ENCODE data around the gene CPNE6. TPM values are rescaled to one million over a fixed set of nuclear protein-coding genes. Genes with fewer than 3 reads are reported as not detected.
"Not testable (repeated sequence)": the region's sequence is repeated elsewhere in the genome, so short reads cannot be mapped to it uniquely, and the experiment has no call there.

The CPNE6 gene
- total RNA-seq, 8 experiments from 2014 or later, result 0.54 to 3.3 (median 1.2) TPM

- H3K27ac ChIP-seq, result no peak overlapping the region
- in situ Hi-C loops (cut with MboI; ENCODE audit: low pct_unique_long_range_greater_than_20kb in 2 of 9, low sequenced_read_pairs in 9 of 9, unreplicated experiment in 9 of 9), result no loop called here
- WGBS, 10 experiments, result 0 to 83% (median 35%) methylated on average over 1 to 3 of the region's 5 CpGs; no CpG with 5 or more reads in 3 of the 10 experiments
- no peaks in the 10 kb centered on the region for H3K4me1 ChIP-seq (replicated peaks in 1 of 2)
- H3K4me3 ChIP-seq, result no peak overlapping the region
- no peak for ATAC-seq (replicated peaks in 6 of 8)
Measured at GRCh38 chr14:24042746-24043145, 28.6 kb upstream of the CPNE6 start.

GRCh38 chr14:24049002-24049401 lies 22.4 kb upstream of the CPNE6 start:
- ATAC-seq (replicated peaks in 6 of 8); H3K27ac ChIP-seq; H3K4me3 ChIP-seq; in situ Hi-C loops (cut with MboI; ENCODE audit: low pct_unique_long_range_greater_than_20kb in 2 of 9, low sequenced_read_pairs in 9 of 9, unreplicated experiment in 9 of 9): not testable (repeated sequence)
- H3K4me1 ChIP-seq (replicated peaks in 1 of 2), result peaks cover 9 to 12% of the 10 kb centered on the region in 2 donors
- 83% methylated on average over 1 of the region's 2 CpGs; no CpG with 5 or more reads in 9 of the 10 experiments for WGBS, 10 experiments

- H3K27ac ChIP-seq; ATAC-seq (replicated peaks in 6 of 8); in situ Hi-C loops (cut with MboI; ENCODE audit: low pct_unique_long_range_greater_than_20kb in 2 of 9, low sequenced_read_pairs in 9 of 9, unreplicated experiment in 9 of 9): not testable (repeated sequence)
- peaks cover 9 to 12% of the 10 kb centered on the region in 2 donors for H3K4me1 ChIP-seq (replicated peaks in 1 of 2)
- WGBS, 10 experiments, result 63 to 100% (median 100%) methylated on average over 1 to 4 of the region's 8 CpGs; no CpG with 5 or more reads in 6 of the 10 experiments
- H3K4me3 ChIP-seq, result peak overlapping the region in 2 of 5 donors; percentile 55 to 69
Measured at GRCh38 chr14:24050753-24051152, 20.6 kb upstream of the CPNE6 start.

GRCh38 chr14:24051176-24051788 lies 20.1 kb upstream of the CPNE6 start:
- in situ Hi-C loops (cut with MboI; ENCODE audit: low pct_unique_long_range_greater_than_20kb in 2 of 9, low sequenced_read_pairs in 9 of 9, unreplicated experiment in 9 of 9), result no loop called here
- Histone ChIP-seq H3K4me1 (replicated peaks in 1 of 2) (peaks cover 9 to 12% of the 10 kb centered on the region in 2 donors), H3K27ac (peak overlapping the region; percentile 83 to 89), H3K4me3 (peak overlapping the region; percentile 55 to 91 (median 60))
- ATAC-seq (replicated peaks in 6 of 8), result peak; percentile 48 to 67 (median 60)
- 0 to 50% (median 16%) methylated on average over 2 to 3 of the region's 20 CpGs; no CpG with 5 or more reads in 6 of the 10 experiments for WGBS, 10 experiments

- H3K27ac ChIP-seq, result peak within 1 kb of the TSS; percentile 83 to 89
Measured at GRCh38 chr14:24051789-24052655, 19.3 kb upstream of the CPNE6 start, which contains the start of gene CARMIL3. Gene CARMIL3 (plus strand): TSS chr14:24052009. CDS start chr14:24052154, 145 bp downstream.

GRCh38 chr14:24052656-24053547 lies 18.5 kb upstream of the CPNE6 start:
- peak in 2 of 8 experiments; percentile 16 to 20 for ATAC-seq (replicated peaks in 6 of 8)
- peak overlapping the region; percentile 83 to 89 for H3K27ac ChIP-seq
- in situ Hi-C loops (cut with MboI; ENCODE audit: low pct_unique_long_range_greater_than_20kb in 2 of 9, low sequenced_read_pairs in 9 of 9, unreplicated experiment in 9 of 9), result no loop called here
- H3K4me1 ChIP-seq (replicated peaks in 1 of 2), result peaks cover 9 to 12% of the 10 kb centered on the region in 2 donors
- WGBS, 10 experiments, result 17 to 100% (median 74%) methylated on average over 1 to 7 of the region's 20 CpGs; no CpG with 5 or more reads in 4 of the 10 experiments
- peak overlapping the region; percentile 55 to 91 (median 60) for H3K4me3 ChIP-seq

More at GRCh38 chr14:24051789-24052655, 19.3 kb upstream of the CPNE6 start, which contains the start of gene CARMIL3:
- 0 to 20% (median 1%) methylated on average over 1 to 10 of the region's 92 CpGs; no CpG with 5 or more reads in 6 of the 10 experiments for WGBS, 10 experiments
- H3K4me3 ChIP-seq, result peak within 1 kb of the TSS; percentile 55 to 91 (median 60)
- in situ Hi-C loops (cut with MboI; ENCODE audit: low pct_unique_long_range_greater_than_20kb in 2 of 9, low sequenced_read_pairs in 9 of 9, unreplicated experiment in 9 of 9), result no loop called here
- ATAC-seq (replicated peaks in 6 of 8), result peak; percentile 71 to 89 (median 86)
- peaks cover 9 to 12% of the 10 kb centered on the region in 2 donors for H3K4me1 ChIP-seq (replicated peaks in 1 of 2)

- Histone ChIP-seq H3K27ac (no peak overlapping the region), H3K4me3 (no peak overlapping the region), H3K4me1 (replicated peaks in 1 of 2) (peaks cover 13 to 15% of the 10 kb centered on the region in 2 donors)
- in situ Hi-C loops (cut with MboI; ENCODE audit: low pct_unique_long_range_greater_than_20kb in 2 of 9, low sequenced_read_pairs in 9 of 9, unreplicated experiment in 9 of 9), result no loop called here
- no peak for ATAC-seq (replicated peaks in 6 of 8)
- 41 to 100% (median 88%) methylated on average over 1 to 4 of the region's 10 CpGs; no CpG with 5 or more reads in 3 of the 10 experiments for WGBS, 10 experiments
Measured at GRCh38 chr14:24053548-24054323, 17.6 kb upstream of the CPNE6 start.

- Histone ChIP-seq H3K4me1 (replicated peaks in 1 of 2) (peaks cover 15 to 17% of the 10 kb centered on the region in 2 donors), H3K4me3 (no peak overlapping the region), H3K27ac (no peak overlapping the region)
- in situ Hi-C loops (cut with MboI; ENCODE audit: low pct_unique_long_range_greater_than_20kb in 2 of 9, low sequenced_read_pairs in 9 of 9, unreplicated experiment in 9 of 9), result no loop called here
- ATAC-seq (replicated peaks in 6 of 8), result no peak
- 80 to 89% (median 81%) methylated on average over 3 to 6 of the region's 6 CpGs; no CpG with 5 or more reads in 7 of the 10 experiments for WGBS, 10 experiments
Measured at GRCh38 chr14:24054324-24054641, 17.1 kb upstream of the CPNE6 start.

GRCh38 chr14:24054646-24055045 lies 16.7 kb upstream of the CPNE6 start:
- no peak for ATAC-seq (replicated peaks in 6 of 8)
- H3K4me1 ChIP-seq (replicated peaks in 1 of 2), result peaks cover 15 to 17% of the 10 kb centered on the region in 2 donors
- in situ Hi-C loops (cut with MboI; ENCODE audit: low pct_unique_long_range_greater_than_20kb in 2 of 9, low sequenced_read_pairs in 9 of 9, unreplicated experiment in 9 of 9), result no loop called here
- 20 to 100% (median 76%) methylated on average over 1 to 6 of the region's 9 CpGs; no CpG with 5 or more reads in 6 of the 10 experiments for WGBS, 10 experiments
- no peak overlapping the region for H3K27ac ChIP-seq
- H3K4me3 ChIP-seq, result no peak overlapping the region

GRCh38 chr14:24055971-24056799 lies 15.2 kb upstream of the CPNE6 start:
- WGBS, 10 experiments, result 57 to 100% (median 76%) methylated on average over 1 to 4 of the region's 10 CpGs; no CpG with 5 or more reads in 6 of the 10 experiments
- no peak for ATAC-seq (replicated peaks in 6 of 8)
- Histone ChIP-seq H3K4me3 (no peak overlapping the region), H3K27ac (no peak overlapping the region), H3K4me1 (replicated peaks in 1 of 2) (peaks cover 12 to 17% of the 10 kb centered on the region in 2 donors)
- in situ Hi-C loops (cut with MboI; ENCODE audit: low pct_unique_long_range_greater_than_20kb in 2 of 9, low sequenced_read_pairs in 9 of 9, unreplicated experiment in 9 of 9), result no loop called here

- H3K4me3 ChIP-seq, result no peak overlapping the region
- H3K27ac ChIP-seq, result no peak overlapping the region
- 0 to 73% (median 46%) methylated on average over 1 to 3 of the region's 8 CpGs; no CpG with 5 or more reads in 6 of the 10 experiments for WGBS, 10 experiments
- in situ Hi-C loops (cut with MboI; ENCODE audit: low pct_unique_long_range_greater_than_20kb in 2 of 9, low sequenced_read_pairs in 9 of 9, unreplicated experiment in 9 of 9), result no loop called here
- ATAC-seq (replicated peaks in 6 of 8), result no peak
- H3K4me1 ChIP-seq (replicated peaks in 1 of 2), result peaks cover 10 to 17% of the 10 kb centered on the region in 2 donors
Measured at GRCh38 chr14:24056800-24057184, 14.6 kb upstream of the CPNE6 start.

Data from motor neuron (in vitro differentiated cells).